Muscle of back (tissue), 13 donors: ENCODE data around the gene PROM1. TPM values are rescaled to one million over a fixed set of nuclear protein-coding genes. Genes with fewer than 3 reads are reported as not detected.
A peak's percentile ranks its signal among the peaks of the same experiment; 100 is the strongest.

Source experiments
- DNase-seq, 3 donors: peaks; one replicate each; pipeline versions ENCODE4 v3.0.0 to v3.0.0-alpha.2; 2013
- long read RNA-seq, 9 donors: transcript quantifications; one replicate each; lab custom pipeline, GENCODE V29; 2026
- polyA plus RNA-seq, 10 donors: library from polyadenylated mRNA; unstranded; fragments of 120-200 nt; gene quantifications; one replicate each; pipeline ENCODE4 v1.2.1, GENCODE V29; 2013; ENCODE audit not compliant: insufficient read length in 10 of 10

Gene PROM1, protein sequence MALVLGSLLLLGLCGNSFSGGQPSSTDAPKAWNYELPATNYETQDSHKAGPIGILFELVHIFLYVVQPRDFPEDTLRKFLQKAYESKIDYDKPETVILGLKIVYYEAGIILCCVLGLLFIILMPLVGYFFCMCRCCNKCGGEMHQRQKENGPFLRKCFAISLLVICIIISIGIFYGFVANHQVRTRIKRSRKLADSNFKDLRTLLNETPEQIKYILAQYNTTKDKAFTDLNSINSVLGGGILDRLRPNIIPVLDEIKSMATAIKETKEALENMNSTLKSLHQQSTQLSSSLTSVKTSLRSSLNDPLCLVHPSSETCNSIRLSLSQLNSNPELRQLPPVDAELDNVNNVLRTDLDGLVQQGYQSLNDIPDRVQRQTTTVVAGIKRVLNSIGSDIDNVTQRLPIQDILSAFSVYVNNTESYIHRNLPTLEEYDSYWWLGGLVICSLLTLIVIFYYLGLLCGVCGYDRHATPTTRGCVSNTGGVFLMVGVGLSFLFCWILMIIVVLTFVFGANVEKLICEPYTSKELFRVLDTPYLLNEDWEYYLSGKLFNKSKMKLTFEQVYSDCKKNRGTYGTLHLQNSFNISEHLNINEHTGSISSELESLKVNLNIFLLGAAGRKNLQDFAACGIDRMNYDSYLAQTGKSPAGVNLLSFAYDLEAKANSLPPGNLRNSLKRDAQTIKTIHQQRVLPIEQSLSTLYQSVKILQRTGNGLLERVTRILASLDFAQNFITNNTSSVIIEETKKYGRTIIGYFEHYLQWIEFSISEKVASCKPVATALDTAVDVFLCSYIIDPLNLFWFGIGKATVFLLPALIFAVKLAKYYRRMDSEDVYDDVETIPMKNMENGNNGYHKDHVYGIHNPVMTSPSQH
- polyA plus RNA-seq: 10 to 100 TPM; 28.7 to 64.3 (median 43.5) TPM
- long read RNA-seq, donor 1, full-length matches to known transcripts: 2 of 2 reads
- long read RNA-seq, donor 1, partial matches to known transcripts: 0 of 2 reads
- long read RNA-seq, donor 1, other reads (novel, unspliced or antisense): 0 of 2 reads
- long read RNA-seq, donor 2, full-length matches to known transcripts: 3 of 3 reads
- long read RNA-seq, donor 2, partial matches to known transcripts: 0 of 3 reads
- long read RNA-seq, donor 2, other reads (novel, unspliced or antisense): 0 of 3 reads
- long read RNA-seq, donor 3: 0 reads
- long read RNA-seq, donor 4, full-length matches to known transcripts: 2 of 2 reads
- long read RNA-seq, donor 4, partial matches to known transcripts: 0 of 2 reads
- long read RNA-seq, donor 4, other reads (novel, unspliced or antisense): 0 of 2 reads
- long read RNA-seq, donor 5, full-length matches to known transcripts: 4 of 4 reads
- long read RNA-seq, donor 5, partial matches to known transcripts: 0 of 4 reads
- long read RNA-seq, donor 5, other reads (novel, unspliced or antisense): 0 of 4 reads
- long read RNA-seq, donor 6, full-length matches to known transcripts: 2 of 2 reads
- long read RNA-seq, donor 6, partial matches to known transcripts: 0 of 2 reads
- long read RNA-seq, donor 6, other reads (novel, unspliced or antisense): 0 of 2 reads
- long read RNA-seq, donor 7: 0 reads
- long read RNA-seq, donor 8: 0 reads
- long read RNA-seq, donor 9: 0 reads

DNA sequence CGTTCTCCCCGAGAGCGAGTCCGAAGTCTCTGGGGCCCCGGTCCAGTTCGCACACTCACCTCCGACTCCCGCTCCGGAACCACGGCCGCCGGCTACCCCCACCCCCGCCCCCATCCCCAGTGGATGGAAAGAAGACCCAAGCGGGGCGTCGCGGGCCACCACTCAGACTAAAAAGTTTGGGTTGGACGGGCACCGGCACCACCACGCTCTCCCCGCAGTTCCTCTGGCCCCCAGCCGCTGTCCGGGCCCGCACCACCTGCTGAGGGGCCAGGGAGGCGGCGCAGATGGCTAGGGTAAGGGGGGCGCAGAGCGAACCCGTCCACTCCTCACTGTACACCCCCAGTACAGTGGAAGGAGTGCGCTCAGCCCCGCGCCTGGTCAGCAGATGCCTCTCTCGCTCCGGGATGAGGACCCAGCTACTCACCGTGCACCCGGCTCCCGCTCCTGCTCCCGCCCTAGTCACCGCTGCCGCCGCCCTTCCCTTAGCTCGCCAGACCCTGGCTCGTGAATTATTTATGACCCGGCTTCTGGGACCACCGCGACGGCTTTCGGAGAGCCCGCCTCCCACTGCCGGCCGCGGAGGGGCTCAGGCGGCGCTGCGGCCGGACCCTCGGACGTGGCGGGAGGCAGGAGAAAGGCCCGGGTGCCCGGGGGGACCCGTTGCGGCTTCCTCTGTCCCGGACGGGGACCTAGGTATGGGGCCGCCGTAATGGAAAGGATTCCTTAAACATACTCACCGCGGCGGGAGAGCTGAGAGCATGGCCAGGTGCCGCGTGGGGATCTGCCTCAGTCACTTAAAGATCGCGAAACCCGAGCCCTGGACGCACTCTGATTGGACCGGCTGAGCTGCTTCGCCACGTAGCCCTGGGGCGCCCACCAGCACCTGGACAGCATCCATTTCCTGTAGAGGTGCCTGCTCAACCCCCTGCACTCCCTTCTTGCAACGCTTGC is at the start of gene PROM1:
Gene PROM1, minus strand, starts transcription at position 783 of the 951 bp plus-strand sequence. CDS start 8,117 bp downstream, outside the sequence.
- DNase-seq: peak in 2 of 3 donors; percentile 37 to 75

DNA sequence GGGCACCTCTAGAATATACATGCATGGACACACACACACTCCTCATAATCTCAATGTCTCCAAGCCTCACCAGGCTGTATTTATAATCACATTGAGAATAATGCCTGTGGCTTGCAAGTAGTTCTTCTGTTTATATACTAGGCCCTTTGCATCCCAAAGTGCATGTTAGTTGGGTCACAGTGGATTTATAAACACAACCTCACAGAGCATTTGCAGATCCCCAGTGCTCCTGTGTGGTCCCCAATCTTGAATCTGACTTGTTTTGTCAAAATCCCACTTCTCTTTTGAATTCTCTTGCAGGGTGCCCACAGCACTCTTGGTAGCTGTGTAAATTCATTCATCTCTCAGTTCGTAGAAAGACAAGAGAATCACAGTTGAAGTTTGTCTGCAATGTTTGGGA is 49.6 kb upstream of the PROM1 start:
- no peak for DNase-seq

DNA sequence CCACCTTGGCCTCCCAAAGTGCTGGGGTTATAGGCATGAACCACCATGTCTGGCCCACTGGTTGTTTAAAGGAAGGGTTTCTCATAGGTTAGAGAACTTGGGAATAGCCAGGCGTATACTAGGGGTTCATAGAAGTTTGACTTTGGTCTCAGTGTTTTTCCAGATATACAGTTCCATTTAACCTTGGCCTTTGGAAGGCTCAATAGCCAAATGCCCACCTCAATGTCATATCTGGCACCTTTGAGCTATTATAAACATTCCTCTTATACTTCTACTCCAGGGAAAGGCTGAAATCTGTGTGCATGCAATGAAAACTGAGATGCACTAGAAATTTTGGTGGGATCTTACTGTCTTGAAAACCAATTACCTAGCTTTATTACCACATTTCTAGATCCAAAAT is 47.5 kb upstream of the PROM1 start:
- DNase-seq: no peak

DNA sequence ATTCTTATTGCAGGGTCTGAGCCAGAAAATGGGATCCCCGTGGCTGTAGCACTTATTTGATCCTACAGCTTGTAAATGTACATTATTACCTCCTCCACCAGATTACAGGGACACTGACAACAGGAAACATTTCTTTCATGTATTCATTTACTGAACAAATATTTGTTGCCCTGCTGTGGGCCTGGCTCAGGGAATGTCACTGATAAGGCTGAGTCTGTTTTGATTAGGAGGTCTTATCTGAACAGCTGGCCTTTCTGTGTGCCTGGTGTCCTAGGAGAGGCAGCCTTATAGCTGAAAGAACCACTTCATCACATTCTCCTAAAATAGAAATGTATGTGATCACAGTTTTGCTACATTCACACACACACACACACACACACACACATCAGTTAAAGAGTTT is 45.5 kb upstream of the PROM1 start:
- DNase-seq: no peak

DNA sequence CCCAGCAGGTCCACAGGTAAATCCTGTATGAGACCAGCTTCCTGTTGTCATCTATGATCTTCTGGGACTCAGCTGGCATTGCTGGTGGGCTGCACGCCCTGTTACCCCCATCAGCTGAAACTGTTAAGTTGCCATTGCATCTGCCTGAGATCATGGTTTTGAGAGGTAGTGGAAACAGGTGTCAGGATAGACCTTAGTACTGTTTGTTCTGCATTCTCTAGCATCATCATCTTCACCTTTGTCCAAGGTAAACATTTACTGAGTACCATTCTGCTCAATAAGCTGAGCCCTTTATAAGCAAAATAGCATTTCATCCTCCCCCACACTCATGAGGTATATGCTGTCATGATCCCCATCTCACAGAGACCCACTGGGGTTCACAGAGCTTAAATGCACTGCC is 42.9 kb upstream of the PROM1 start:
- no peak for DNase-seq

DNA sequence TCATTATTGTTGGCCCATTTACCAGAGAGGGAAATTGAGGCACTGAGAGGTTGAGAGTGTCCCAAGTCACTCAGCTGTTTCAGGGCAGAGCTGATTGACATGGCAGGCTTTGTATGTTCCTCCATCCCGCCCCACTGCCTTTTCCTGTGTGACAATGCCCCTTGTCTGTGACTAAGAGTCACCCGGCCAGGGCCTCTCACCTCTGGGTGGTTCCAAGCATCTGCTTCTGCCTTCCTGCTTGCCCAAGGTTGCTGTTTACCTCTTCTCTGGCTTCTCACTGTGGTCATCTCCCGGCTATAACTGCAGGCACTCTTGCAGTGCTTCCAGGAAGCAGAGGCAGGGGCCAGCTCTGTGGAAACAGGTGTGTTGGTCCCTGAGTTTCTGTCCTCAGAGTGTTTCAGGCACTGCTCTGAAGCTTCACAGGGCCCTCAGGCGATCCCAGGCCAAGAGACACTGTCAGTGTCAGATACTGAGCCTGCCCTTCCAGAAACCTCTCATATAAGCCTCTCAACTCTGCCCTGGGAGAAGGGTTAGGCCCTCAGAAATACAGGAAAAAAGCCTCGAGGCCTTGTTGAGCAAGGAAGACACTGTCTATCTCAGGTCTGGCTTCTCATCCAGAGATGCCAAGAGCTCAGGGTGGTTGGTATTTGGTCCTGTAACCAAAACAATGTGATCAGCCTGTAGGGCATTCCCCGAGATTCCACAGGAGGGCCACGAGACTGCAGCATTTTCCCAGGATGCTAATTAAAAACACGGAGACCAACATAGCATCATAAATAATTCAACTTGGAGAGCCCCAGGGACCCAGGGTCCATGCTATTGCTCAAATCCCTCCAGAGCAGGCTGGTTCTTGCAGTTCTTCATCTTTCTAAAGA is 42.0 kb upstream of the PROM1 start:
- no peak for DNase-seq

DNA sequence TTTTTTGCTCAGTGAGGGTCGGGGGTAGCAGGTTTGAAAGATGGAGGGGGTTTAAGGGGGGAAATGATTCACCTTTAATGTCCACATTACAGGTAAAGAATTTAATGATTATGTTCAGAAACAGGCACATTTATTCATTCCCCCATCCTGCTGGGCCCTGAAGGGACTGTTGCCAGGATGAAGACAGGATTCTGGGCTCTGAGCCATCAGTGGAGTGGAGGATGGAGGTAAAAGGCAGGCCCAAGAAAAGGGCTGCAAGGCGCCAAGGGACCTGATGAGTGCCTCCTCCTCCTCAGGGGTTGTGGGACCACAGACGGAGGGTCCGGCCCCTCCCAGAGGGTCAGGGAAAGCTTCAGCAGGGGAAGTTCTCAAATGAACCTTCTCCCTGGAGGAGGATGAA is 40.4 kb upstream of the PROM1 start:
- no peak for DNase-seq

DNA sequence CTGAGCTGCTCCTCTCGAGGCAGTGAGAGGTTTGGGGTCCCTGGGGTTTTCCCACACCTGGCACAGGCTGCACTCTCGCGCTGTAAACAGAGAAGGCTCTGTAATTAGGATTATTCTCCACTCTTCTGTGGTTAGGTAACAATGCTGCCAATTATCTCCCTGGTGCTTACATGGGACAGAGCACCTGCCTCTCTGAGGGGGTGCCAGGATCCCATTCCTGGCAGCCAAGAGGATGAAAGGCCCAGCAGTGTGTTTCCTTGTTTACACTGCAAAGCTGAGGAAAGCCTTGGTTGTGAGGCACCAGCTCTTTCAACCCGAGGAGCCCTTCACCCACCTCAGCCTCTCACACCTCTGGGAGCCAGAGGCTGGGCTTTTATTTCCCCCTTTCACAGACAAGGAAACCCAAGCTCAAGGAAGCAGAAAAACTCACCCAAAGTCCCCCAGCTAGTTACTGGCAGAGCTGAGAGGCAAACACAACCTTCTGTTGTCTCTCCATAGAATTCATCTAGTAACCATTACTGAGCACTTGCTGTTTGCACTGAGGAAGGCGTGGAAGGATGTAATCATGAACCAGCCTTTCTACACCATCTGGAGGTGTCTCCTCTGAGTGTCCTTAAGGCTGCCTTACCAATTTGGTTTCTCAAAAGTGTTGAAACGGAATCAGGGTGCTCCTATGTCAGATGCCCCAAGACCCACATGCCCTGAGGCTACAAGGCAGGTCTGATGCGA is 39.7 kb upstream of the PROM1 start:
- peak in 1 of 3 donors; percentile 28 for DNase-seq

DNA sequence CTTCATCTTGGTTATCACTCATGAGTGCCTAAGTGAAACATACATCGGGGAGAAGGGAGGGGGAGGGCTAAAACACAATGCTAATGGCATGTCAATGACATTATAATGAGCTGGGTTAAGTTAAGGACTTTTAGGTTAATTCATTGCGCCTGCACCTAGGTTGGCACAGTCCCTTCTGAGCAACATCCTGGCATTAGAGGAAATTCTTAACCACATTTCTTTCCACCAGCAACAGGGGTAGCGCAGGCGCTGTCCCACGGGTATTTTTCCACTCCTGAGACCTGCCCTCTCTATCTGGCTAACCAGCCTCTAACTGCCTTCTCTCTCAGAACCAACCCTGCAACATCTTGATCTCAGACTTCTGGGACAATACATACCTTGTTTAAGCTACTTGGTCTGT is 39.0 kb upstream of the PROM1 start:
- no peak for DNase-seq

DNA sequence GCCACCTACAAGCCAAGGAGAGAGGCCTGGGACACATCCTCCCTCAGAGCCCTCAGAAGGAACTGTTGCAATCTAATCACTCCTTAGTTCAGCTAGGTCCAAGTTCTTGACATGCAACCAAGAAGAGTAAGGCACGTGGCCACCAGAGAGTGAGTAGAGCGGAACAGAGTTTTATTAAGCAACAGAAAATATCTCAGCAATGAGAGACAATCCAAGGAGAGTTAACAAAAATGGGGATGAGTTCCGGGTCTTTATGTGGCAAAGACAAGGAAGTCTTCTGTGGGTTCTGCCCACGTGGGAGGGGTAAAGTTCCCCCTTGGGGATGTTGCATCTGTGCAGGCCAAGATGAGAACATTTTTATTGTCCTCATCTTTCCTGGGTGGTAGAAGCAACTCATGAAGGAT is 38.5 kb upstream of the PROM1 start:
- DNase-seq: no peak

DNA sequence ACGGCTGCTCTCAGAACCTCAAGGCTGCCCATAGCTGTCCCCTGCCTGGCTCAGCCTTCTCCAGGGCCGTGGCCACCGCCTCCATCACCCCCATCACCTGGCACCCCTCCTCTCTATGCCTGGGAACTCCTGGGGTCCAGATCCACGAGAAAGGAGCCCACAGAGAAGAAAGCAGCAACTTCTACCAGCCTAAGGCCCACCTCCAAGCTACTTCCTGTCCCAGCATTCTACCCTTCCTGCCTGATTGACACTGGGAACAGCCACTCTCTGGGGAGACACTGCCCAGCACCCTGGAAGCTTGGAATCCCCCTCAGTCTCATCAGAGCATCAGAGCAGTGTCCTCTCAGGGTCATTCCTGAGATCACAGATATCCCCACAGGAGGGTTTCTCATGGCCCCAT is 36.9 kb upstream of the PROM1 start:
- DNase-seq: no peak

DNA sequence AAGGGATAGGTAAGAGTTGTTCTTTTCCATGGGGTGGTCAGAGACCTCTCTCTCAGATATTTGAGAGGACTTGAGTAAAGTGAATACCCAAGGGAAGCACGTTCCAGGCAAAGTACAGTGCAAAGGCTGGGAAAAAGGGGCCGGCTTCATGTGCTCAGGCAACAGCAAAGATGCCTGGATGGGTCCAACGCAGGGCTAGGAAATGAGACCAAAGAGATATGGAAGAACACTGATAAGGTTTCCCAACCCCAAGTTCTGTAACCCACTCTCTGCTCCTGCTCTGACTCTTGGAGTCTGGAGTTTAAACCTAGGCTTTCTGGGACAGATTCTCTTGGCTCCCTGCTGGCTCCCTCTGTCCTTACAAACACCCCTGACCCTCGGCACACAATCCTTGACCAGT is 36.2 kb upstream of the PROM1 start:
- no peak for DNase-seq

DNA sequence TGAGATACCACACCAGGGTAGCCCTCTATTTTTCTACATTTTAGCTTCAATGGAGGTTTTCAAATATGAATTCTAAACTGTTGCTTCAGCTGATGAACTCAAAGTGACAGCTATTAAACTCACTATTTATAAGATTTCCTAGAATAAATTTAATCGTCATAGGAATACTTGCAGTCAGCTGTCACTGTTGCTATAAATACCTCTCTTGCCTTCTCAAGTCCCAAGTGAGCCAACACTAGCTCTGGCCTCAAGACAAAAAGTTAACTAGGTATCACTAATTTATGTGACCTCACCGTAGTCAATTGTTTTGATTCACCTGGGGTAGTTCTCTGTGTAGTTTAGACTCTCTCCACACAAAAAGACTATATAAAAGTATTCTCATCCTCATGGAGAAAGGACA is 34.3 kb upstream of the PROM1 start:
- DNase-seq: peak in 2 of 3 donors; percentile 23 to 44

DNA sequence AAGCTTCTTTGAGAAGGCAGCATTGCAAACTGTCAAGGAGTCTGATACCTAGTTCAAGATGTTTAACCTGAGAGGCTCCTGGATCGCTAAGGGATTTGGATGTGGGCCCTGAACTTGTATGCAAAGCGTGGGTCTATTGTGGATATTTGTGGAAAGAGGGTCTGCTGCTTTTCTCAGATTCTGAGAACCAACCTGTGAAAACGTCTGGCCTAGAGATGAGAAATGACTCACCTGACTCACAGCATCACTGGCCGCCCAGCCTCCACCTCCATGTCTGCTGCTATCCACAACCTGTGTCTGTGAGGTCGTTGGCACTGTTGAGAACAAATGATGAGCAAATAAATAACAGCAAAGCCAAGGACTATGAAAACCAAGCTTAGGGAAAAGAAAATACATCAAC is 33.3 kb upstream of the PROM1 start:
- DNase-seq: no peak

DNA sequence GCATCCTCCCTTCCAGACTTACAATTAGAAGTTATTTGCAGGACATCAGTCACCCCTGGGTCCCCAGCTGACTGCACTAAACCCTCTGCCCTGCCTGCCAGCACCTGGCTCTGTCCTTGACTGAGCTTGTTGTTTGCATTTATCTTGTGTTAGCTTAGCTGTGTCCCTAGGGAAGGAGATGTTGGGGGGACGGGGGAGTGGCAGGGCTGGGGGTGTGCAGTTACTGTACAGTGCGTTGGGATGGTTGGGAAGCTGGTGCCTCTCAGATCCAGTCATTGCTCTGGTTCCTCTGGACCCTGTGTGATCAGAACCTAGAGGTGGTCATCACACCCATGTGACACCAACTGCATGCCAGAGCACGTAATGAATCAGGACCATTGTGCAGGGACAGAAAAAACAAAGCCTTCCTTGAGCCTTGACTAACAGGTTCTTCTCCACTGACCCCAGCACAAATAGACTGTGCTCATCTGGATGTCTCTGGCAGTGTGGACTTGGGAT is 32.7 kb upstream of the PROM1 start:
- no peak for DNase-seq

DNA sequence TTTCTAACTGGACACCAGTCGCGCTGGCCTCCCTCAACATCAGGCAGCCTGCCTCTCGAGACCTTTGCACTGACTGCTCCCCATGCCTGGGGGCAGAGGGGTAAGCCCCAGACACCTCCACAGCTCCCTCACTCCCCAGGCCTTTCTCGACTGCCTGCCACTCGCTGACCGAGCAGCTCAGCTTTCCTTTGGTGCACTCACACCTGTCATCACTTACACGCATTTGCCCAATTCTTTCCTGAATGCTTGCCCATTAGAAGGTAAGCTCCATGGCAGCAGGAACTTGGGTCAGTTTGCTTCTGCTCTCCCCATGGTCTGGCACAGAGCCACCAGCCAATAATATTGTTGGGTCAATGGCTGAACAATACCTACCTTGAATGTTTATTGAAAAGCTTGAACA is 32.2 kb upstream of the PROM1 start:
- DNase-seq: no peak

DNA sequence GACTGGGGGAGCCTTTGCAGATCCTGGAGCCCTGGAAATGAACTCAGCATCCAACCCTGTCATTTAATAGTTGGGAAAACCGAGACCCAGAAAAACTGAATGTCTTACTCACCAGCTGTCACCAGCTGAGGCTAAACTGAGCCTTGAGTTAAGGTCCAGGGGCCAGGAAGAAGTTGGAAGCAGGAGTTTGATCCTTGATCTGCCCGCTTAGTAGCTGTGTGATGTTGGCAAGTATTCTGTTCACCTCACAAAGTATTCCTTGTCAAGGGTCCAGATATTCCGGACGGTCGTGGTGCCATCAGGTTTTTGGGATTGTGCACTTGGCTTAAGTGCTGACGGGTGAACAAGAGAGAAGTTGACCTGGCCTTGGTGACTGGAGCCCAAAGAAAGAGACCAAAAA is 30.7 kb upstream of the PROM1 start:
- DNase-seq: no peak

DNA sequence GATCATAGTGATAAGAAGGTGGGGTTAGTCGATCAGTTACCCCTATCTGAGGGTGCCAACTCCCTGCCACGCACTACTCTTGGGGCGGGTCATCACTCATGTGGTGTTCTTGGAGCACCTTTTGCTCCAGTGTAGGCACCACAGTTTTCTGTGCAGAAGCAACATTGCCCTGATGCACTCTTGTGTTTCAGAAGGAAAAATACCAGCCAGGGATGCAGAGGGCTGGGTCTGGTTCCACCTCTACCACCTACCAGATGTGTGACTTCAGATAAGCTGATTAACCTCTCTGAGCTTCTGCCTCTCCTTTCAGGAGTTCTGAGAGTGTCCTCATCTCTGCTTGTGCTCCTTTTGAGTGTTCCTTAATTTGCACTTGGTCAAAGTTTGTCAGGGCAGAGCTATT is 29.9 kb upstream of the PROM1 start:
- DNase-seq: no peak
